Liver (tissue), 3 donors: ENCODE results near the gene RASD2.
A peak's percentile ranks its signal among the peaks of the same experiment; 100 is the strongest.

Experiments
- ATF3 ChIP-seq: IDR thresholded peaks from 2 replicates; pipeline ENCODE4 v1.6.1; 2016; ENCODE audit warnings: antibody characterized with exemption
- CTCF ChIP-seq: fragments of 150-350 bp; IDR thresholded peaks from 2 replicates; pipeline ENCODE4 v1.5.1; 2017; ENCODE audit warnings: improper control_type of control experiment, low read depth, low read length; ENCODE audit not compliant: missing input control
- EGR1 ChIP-seq, 2 donors: IDR thresholded peaks; 2 replicates each; pipeline ENCODE4 v1.6.1; 2016 to 2018; ENCODE audit warnings: antibody characterized with exemption in 2 of 2, low read depth in 2 of 2
- MAX ChIP-seq: IDR thresholded peaks from 2 replicates; pipeline ENCODE4 v1.6.1; 2016; ENCODE audit warnings: antibody characterized with exemption
- NR2F2 ChIP-seq: IDR thresholded peaks from 2 replicates; pipeline ENCODE4 v1.6.1; 2016; ENCODE audit warnings: antibody characterized with exemption
- RAD21 ChIP-seq, 2 donors: IDR thresholded peaks; 2 replicates each; pipeline ENCODE4 v1.6.1; 2016; ENCODE audit warnings: antibody characterized with exemption in 2 of 2, mild to moderate bottlenecking in 2 of 2
- REST ChIP-seq: IDR thresholded peaks from 2 replicates; pipeline ENCODE4 v1.6.1; 2016; ENCODE audit warnings: antibody characterized with exemption, mild to moderate bottlenecking
- TAF1 ChIP-seq: conservative IDR thresholded peaks from 2 replicates; pipeline ENCODE4 v1.6.1; 2016; ENCODE audit warnings: antibody characterized with exemption, mild to moderate bottlenecking
- YY1 ChIP-seq: IDR thresholded peaks from 2 replicates; pipeline ENCODE4 v1.6.1; 2016; ENCODE audit warnings: antibody characterized with exemption, mild to moderate bottlenecking
- donor health status: healthy.
- donor health status: healthy.

DNA sequence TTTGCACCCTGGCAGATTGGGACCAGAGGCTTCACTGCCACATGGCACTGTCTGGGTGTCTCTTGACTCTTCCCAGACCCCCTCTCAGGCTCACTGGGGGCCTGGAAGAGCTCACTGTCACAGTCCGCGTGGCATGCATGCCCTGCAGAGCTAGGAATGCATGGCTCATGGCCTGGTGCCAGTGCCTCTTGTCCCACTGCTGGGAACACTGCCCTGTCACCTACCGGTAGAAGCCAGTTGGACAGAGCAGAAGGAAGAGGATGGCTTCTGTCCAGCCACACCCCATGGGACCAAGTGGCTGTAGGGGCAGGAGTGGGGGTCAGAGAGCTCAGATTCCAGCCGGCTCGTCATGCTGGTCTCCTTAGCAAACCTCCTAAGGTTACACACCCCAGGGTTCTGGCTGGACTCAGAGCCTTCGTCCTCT, 46.8 kb downstream of the RASD2 start:
- TF ChIP-seq YY1 (no peak), CTCF (no peak), REST (no peak), EGR1 (IDR thresholded peaks at IDR 0.05; ENCODE audit: low read depth in 2 of 2) (no peak), NR2F2 (peak; percentile 70), RAD21 (IDR thresholded peaks at IDR 0.05) (no peak), MAX (no peak), ATF3 (no peak), TAF1 (no peak)
